GM21447 (cell line): Measurements from ENCODE around the gene CCDC87.
"Not testable (repeated sequence)": the region's sequence is repeated elsewhere in the genome, so short reads cannot be mapped to it uniquely, and the experiment has no call there.

Experiments
- ATAC-seq: cut with Tn5 transposase; IDR thresholded peaks from one replicate; pipeline ENCODE4 v1.9.1; 2021; ENCODE audit not compliant: unreplicated experiment

CCDC87 gene

DNA sequence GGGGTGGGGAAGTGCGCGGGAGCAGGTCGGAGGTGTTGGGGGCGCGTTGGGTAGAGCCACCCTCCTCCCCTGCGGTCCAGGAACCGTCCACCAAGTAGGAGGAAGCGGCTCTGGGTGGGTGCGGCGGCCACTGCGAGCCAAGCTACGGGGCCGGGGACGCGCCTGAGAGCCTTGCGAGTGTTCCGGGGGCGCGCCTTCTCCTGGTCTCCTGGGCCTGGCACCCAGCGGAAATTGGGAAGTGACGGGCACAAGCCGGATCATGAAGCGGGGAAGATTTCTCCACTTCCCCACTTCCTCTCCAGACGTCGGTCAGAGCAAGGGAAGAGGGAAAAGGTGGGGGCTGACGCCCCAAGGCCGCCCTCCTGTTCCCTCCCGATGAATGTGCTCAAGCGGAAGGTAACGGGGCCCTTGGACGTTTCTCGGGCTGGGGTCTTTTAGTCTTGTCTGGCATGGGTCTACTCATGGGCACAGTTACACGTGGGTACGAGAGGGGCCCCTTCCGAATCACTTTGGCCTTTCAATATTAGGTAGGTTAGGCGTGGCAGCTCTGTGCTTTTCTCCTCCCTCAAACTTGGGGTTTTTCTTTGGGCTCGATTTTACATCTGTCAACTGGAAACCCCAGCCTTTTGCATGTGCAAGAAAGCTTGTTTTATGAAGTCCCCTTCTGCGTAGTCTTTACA lies 24.4 kb upstream of the CCDC87 start:
- no peak for ATAC-seq

DNA sequence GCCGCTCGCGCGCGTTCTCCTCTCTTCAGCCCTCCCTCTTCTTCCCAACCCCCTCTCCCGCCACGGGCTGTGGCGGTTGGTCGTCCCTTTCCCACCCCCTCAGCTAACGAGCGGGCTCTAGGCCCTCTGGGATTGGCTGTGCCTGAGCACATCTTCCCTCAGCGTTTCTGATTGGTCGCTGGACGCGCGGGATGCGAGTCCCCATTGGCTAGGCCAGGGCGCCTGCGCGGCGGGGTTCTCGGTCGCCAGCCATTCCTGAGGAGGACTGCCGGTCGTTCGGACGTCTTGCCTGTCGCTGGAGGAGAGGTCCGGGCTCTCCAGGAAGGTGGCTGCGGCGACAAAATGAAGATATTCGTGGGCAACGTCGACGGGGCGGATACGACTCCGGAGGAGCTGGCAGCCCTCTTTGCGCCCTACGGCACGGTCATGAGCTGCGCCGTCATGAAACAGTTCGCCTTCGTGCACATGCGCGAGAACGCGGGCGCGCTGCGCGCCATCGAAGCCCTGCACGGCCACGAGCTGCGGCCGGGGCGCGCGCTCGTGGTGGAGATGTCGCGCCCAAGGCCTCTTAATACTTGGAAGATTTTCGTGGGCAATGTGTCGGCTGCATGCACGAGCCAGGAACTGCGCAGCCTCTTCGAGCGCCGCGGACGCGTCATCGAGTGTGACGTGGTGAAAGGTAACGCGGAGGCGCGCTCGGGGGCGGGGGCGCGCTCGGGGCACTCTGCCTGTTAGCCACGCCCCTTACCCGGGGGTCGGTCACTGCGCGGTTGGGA lies 23.7 kb upstream of the CCDC87 start, which contains the start of gene RBM14:
Gene RBM14 (plus strand): TSS at position 252 of the 776 bp plus-strand sequence. CDS start 91 bp downstream, at position 343.
- peak; percentile 78 for ATAC-seq

DNA sequence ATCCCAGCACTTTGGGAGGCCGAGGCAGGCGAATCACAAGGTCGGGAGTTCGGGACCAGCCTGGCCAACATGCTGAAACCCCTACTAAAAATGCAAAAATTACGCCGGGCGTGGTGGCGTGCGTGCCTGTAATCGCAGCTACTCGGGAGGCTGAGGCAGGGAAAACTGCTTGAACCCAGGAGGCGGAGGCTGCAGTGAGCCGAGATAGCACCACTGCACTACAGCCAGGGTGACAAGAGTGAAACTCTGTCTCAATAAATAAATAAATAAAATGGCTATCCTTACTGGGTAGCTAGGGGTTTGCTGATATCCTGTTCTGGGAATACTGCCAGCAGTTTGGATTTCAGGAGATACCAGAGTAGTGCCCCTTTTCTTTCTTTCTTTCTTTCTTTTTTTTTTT lies 21.2 kb upstream of the CCDC87 start:
- ATAC-seq: no peak

DNA sequence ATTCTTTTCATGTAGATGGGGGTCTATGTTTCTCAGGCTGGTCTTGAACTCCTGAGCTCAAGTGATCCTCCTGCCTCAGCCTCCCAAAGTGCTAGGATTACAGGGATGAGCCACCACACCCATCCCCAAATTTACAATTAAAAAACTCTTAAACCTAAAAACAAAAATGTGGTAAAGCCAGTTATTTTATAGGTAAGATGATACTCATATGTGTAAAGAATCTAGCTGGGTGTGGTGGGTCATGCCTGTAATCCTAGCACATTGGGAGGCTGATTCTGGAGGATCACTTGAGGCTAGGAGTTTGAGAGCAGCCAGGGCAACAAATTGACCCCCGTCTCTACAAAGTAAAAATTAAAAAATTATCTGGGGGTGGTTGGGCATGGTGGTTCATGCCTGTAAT lies 19.6 kb upstream of the CCDC87 start:
- no peak for ATAC-seq

DNA sequence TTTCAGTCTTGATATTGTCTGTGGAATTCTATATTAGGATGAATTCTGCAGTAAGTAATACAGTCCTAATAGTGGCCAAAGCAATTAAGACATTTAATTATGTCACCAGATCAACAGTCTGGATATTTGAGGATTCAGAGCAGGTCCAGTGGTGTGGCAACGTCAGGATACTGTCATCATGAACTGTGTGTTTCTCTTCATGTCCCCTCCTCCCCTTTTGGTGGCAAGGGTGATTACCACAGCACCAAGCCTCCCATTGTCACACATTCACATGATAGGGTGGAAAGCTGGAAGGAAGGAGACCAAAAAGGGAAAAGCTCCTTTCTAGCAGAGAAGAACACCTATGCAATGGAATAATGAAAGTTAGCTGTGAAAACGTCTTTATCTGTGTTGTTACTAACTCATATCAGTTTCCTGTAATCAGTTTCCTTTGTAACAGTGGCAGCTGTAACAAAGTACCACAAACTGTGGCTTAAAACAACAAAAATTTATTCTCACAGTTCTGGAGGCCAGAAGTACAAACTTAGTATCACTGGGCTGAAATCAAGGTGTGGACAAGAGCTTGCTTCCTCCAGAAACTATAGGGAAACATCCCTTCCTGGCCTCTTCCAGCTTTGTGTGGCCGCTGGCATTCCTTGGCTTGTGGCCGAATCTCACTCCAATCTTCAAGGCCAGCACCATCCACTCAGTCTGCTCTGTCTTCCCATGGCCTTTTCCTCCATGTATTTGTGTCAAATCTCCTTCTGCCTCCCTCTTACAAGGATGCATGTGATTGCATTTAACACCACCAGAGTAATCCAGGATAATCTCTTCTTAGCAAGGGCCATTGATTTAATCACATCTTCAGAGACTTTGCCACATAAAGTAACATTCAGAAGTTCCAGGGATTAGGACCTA lies 17.1 kb upstream of the CCDC87 start:
- ATAC-seq: no peak

DNA sequence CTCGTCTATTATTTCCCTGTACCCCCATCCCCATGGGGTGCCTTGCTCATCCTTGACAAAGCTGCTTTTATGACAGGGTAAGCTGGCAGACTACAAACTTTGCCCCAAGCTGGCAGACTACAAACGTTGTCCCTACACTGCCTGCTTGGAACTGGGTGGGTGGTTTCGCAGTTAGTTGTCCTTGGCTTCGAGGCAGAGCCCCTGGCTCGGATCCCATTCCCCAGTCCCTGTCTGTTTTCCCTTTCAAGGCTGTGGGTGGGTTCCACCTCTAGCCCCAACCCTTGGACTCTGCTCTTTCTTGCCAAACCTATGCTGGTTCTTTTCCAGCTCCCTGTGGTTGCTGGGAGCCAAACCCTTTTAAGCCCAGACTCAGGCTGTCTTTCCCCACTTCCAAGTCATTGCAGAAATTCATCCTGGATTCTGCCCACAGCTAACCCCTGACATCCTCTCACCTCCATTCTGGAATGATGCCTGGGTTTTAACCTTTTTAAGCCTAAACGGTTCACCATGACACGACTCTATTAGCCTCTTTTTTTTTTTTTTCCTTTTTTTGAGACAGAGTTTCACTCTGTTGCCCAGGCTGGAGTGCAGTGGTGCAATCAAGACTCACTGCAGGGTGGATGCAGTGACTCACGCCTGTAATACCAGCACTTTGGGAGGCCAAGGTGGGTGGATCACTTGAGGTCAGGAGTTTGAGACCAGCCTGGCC lies 14.4 kb upstream of the CCDC87 start:
- no peak for ATAC-seq

DNA sequence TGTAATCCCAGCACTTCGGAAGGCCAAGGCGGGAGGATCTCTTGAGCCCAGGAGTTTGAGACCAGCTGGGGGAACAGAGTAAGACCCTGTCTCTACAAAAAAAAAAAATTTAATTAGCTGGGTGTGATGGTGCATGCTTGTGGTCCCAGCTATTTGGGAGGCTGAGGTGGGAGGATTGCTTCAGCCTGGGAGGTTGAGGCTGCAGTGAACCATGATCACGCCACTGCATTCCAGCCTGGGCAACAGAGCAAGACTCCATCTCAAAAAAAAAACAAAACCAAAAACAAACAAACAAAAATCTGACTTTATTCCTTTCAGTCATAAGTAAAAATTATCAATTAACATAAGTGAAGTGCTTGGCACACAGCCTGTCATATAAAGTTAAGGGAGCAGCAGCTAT lies 13.7 kb upstream of the CCDC87 start:
- not testable (repeated sequence) for ATAC-seq

DNA sequence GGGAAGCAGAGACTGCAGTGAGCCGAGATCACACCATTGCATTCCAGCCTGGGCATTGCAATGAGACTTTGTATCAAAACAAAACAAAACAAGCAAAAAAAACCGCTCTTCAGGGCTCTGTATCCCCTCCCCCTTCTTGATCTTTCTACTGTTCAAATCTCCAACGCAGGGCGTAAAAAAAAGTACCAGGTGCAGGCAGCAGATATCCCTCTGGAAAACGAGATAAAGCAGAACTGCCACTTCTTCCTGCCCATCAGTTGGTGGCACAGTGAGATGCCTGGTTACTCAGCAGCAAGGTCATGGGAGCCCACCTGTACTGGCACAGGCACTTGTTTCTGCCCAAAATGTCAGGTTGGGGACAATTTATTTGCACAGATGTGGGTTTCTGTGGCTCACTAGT lies 11.3 kb upstream of the CCDC87 start:
- no peak for ATAC-seq

DNA sequence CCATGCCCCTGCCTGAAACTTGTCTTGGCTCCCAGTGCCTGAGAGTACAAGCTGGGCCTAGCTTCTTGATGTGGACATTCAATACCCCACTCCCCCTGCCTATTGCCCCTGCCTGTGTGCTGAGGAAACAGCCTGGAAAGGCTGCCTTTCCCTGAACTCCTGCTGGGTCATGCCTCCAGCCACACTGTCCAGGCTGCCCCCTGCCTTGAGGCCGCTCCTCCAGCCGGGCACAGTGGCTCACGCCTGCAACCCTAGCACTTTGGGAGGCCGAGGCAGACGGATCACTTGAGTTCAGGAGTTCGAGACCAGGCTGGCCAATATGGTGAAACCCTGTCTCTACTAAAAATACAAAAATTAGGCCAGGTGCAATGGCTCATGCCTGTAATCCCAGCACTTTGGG lies 10.2 kb upstream of the CCDC87 start:
- ATAC-seq: no peak

DNA sequence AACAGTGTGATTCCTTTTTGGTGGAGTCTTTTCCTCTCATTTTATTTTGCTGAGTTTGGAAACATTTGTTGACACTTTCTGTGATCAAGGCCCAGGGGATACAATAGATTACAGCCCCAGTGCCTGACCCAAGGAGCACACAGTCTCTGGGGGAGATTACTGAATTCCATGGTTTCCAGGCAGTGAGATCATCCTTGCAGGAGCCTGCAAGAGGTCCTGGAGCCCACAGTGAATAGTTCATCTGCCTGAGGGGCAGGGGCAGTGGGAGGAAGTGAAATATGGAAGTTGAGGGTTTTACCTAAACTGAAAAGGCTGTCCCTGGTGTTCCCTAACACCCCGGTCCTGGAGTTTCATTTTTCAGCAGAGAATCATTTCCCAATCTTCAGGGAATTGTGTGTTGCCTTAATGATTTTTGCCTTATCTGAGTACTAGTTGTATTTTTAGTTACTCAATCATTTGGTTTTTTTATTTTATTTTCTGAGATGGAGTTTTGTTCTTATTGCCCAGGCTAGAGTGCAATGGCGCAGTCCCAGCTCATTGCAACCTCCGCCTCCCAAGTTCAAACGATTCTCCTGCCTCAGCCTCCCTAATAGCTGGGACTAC lies 7.9 kb upstream of the CCDC87 start:
- no peak for ATAC-seq

DNA sequence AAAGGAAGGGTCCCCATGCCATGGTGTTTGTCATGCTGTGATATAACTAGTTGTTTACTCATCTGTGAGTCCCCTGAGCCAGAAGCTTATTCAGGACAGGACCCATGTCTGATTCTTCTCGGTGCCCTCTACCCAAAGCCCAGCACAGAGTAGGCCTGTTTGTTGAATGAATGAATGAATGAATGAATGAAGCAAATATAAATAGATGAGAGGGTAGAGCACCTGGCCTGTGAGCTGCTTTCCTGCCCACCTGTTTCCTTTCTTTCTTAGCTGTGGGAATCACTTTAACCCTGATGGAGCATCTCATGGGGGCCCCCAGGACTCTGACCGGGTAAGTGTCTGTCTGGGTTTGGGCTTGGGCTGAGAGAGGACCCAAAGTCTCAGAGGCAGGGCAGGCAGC lies 7.4 kb upstream of the CCDC87 start:
- ATAC-seq: no peak

DNA sequence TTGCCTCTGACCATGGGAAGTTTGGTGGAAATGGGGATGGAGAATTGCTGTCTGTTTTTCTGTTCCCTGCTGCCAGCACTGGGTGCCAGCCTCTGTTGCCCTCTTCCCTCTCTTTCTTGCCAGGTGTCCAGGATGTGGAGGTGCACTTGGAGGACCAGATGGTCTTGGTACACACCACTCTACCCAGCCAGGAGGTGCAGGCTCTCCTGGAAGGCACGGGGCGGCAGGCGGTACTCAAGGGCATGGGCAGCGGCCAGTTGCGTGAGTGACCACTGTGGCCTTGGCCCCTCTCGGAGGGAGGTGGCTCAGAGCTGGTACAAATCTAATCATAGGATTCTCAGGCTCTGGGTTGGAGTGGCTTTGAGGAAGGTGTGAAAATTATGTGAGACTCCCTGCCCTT lies 6.1 kb upstream of the CCDC87 start:
- no peak for ATAC-seq

DNA sequence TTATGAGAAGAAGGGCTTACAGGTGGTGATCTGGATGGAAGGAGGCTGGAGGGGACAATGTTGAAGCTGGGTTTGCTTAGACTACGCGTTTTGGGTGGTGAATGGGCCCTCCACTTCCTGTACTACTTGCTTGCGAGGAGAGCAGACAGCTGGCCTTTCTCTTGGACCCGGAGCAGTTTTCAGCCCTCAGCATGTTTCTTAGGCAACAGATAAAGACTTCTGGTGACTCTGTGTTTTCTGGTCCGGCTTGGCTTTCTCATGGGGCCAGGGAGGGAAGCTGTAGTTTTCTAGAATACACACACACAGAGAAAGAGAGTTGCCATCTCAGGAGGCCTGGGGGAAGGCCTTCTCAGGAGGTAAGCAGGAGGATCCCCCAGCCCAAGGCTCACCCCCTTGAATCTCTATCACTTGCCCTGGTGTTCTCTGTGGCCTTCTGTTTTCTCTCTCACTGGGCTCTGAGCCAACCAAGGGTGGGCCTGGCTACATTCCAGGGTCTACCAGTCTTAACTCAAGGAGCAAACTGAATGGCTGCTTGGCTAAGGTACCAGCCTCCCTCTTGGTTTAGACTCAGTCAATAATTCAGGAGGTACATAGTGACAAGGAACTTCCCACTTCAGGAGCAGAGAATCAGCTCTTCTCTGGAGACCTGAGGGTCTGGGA lies 2.5 kb upstream of the CCDC87 start:
- ATAC-seq: no peak

DNA sequence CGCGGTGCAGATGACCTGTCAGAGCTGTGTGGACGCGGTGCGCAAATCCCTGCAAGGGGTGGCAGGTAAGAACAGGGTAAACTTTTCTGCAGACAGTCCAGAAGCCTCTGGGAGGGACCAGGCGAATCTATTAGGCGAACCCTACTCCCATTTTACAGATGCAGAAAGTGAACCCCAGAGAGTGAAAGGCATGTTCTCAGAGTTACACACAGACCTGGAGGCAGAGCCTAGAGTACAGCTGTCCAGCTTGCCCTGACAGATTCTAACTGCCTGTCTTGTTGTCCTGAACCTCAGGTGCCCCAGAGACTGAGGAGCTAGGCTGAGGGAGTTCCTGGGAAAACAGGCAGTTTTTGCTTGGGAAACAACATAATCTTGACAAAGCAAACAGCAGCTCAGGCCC lies 787 bp upstream of the CCDC87 start:
- no peak for ATAC-seq

DNA sequence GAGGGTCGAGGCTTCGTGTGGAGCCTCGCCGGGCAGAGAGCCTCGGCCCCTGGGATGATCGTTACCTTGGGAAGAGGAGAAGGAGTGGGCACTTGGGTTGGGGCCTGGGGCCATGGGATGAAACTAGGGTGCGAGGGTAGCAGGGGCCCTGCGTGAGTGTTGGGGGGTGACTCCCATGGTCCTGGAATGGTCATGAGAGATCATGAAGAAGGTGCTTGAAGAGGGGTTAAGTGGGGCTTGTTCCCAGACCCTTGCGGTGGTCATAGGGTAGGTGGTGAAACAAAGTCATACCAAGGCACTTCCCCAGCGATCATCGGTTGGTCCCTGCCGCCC lies 406 bp upstream of the CCDC87 start:
- no peak for ATAC-seq

DNA sequence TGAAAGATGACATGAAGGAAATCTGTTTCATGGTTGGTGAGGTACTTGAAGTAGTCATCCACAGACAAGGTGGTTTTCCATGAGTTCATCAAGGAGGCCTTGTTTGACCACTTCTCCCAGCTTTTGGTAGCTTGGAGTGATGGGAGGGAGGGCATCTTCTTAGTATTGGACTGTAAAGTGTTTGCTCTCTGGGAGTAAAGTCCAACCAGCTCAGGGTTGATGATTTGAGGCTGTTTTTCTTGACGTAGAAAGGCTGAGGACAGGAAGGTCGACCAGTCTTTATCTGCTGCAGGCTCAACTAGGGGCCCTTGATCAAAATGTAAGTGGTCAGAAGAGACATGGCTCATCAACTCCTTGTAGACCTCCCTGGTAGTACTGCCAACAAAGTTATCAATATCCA lies 1.7 kb downstream of the CCDC87 start:
- no peak for ATAC-seq

DNA sequence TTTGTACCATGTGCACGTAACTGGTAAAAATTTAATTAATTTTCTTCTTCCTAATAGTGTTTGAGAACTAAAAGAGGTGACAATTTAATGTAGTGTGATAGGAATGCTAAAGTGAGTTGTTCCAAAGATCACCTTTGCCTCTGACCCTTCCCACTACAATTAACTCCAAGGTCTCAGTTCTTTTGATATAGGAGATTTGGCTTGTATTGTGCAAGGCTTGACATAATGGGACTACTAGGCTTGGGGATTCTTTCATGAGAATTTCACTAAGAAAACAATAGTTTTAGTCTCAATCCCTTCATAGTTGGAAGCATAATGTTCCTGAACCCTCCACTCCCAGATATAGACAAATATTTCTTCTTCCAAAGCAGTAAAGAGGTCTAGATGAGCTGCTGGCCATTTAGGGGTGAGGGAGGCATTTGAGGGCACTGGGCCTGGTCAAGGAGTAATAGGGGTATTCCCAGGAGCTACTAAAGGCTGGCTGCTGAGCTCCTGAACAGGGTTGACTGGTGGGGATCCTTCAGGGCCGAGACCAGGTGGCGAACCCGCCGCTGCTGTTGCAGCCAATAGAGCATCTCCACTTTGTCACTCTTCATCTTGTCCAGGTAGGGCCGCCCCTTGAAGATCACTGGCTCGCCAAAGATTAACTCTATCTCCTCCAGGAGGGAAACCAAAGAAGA lies 2.7 kb downstream of the CCDC87 start:
- no peak for ATAC-seq

DNA sequence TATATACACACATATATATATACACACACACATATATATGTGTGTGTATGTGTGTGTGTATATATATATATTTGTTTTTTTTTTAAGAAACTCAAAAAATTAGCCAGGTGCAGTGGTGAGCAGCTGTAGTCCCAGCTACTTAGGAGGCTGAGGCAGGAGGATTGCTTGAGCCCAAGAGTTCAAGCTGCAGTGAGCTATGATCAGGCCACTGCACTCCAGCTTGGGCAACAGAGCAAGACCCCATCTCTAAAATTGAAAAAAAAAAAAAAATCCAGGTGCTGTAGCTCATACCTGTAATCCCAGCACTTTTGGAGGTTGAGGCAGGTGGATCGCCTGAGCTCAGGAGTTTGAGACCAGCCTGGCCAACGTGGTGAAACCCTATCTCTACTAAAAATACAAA lies 3.5 kb downstream of the CCDC87 start:
- ATAC-seq: not testable (repeated sequence)

DNA sequence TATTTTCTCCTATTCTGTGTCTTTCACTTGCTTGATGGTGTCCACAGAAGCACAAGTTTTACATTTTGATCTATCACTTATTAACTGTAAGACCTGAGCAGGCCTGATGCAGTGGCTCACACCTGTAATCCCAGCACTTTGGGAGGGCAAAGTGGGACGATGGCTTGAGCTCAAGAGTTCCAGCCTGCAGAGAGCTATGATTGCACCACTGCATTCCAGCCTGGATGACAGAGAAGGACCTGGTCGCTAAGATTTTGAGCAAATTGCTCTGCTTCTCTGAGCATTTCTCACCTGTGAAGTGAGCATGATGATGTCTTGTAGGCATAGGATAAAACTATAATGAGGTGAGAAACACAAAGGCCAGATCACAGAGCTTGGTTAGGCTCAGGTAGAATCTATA lies 6.7 kb downstream of the CCDC87 start:
- no peak for ATAC-seq

DNA sequence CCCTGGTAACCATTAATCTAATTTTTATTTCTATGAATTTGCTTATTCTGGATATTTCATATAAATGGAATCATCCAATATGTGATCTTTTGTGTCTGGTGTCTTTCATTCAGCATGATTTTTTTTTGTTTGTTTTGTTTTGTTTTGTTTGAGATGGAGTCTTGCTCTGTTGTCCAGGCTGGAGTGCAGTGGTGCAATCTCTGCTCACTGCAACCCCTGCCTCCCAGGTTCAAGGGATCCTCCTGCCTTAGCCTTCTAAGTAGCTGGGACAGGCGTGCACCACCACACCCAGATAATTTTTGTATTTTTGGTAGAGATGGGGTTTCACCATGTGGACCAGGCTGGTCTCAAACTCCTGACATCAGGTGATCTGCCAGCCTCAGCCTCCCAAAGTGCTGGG lies 7.4 kb downstream of the CCDC87 start:
- not testable (repeated sequence) for ATAC-seq
